Suppressor macrophage treated with lipopolysaccharide for 1 hour (primary cell): ENCODE data around the gene XIRP2.

Experiments
- DNase-seq, 3 donors: peaks; one replicate each; pipeline ENCODE4 v3.0.0-alpha.2; 2020 to 2022

The XIRP2 gene

GRCh38 chr2:167140767-167141166, 252.5 kb downstream of the XIRP2 start:
- no peak for DNase-seq

DNA sequence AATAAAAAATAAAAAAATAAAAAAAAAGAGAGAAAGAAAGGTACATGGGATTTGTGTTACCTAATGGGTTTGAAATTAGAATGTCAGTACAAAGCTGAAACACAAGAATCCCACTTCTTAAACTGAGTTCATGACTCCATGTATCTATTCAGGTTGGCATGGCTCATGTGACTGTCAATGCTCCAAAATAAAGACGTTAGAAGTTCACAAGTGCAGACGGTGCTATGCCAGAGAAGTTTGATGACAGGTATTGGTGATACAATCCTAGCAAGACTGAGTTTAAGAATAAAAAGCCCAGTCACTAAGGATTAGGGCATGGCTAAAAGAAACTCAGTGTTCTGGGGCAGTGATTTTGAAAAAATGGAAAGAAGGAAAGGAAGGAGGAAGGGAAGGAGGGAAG, 254.3 kb downstream of the XIRP2 start:
- DNase-seq: no peak

- no peak for DNase-seq
Observed at GRCh38 chr2:167144179-167144898, 256.1 kb downstream of the XIRP2 start.

DNA sequence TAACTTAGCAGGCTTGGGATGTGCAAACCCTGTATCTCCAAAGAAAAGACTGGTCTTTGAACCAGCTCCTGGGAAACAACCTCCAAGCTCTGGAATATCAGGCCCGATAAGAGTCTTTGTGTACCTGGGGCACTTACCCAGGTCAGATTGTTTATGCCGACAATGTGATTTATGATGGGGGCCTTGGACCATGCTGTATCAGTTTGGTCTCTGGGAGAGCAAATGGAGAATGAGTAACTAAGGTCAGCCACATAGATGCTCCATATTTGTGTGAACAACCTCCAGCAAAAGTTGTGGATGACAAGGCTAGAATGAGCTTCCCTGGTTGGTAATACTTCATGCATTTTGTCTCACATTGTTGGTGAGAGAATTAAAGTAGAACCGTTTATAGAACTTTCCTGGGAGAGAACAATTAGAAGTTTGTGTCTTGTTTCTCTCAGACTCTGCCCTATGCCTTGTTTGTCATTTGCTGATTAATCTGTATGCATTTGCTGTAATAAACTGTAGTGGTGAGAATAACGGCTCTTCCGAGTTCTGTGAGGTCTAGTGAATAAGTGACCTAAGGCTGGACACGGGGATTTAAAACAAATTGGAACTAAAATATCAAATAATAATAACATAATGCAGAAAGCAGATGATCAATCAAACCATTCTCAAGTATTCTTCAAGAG, 259.1 kb downstream of the XIRP2 start:
- DNase-seq: peak in 1 of 3 donors; percentile 11

DNA sequence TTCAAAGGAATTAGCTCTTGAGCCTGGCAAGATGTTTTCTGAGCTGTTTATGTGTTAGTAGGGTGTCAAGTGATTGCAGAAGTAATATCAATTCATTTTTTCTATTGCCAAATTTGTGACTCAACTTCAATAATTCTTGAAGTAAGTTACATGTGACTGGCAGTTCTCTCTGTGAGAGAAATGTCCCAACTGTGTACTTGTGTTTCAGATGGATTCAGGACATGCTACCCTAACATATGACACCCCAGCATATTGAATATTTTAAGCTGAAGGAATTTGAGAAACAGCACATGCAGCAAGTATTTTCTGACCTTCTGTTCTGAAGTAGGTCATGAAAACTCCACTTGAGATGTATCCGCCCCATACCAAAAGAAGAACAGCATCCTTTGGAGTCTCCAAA, 263.6 kb downstream of the XIRP2 start:
- no peak for DNase-seq

GRCh38 chr2:167157523-167157922, 269.2 kb downstream of the XIRP2 start:
- DNase-seq: no peak

- DNase-seq: no peak
Observed at GRCh38 chr2:167177196-167177595, 288.9 kb downstream of the XIRP2 start.

DNA sequence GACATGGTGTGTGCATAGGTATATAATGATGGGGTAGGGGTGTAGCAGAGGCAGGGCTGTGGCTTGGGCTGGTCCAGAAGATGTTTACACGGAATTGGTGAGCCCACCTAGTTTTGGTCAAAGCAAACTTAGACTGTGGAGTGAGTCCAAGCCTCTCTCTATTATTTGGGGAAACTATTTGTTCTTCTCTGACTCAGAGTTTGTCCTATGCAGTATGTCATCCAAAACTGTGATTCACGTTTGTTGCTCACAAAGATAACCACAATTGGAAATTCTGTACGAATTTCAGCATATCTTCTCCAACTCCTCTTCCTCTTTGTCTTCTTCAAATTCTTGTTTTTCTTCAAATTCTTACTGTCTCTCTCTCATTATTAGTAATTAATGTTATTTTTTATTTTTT, 292.9 kb downstream of the XIRP2 start:
- peak in 1 of 3 donors; percentile 6 for DNase-seq

- no peak for DNase-seq
Observed at GRCh38 chr2:167181688-167182087, 293.4 kb downstream of the XIRP2 start.

DNA sequence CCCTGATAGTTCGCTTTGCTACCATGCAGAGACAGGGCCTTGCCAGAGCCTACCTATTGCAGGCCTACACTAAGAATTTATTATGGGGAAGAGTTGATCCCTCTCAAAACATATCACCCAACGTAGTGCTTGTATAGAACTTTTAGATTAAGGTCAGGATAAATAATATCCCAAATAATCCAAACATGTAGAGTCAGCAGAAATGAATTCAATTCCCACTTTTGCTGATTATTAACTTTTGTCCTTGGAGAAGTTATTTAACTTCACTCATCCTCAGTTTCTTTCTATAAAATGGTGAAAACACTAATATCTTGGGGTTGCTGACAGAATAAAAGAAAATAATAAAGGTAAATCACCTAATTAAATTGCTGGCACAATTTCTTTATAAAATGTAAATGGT, 294.1 kb downstream of the XIRP2 start:
- DNase-seq: no peak

DNA sequence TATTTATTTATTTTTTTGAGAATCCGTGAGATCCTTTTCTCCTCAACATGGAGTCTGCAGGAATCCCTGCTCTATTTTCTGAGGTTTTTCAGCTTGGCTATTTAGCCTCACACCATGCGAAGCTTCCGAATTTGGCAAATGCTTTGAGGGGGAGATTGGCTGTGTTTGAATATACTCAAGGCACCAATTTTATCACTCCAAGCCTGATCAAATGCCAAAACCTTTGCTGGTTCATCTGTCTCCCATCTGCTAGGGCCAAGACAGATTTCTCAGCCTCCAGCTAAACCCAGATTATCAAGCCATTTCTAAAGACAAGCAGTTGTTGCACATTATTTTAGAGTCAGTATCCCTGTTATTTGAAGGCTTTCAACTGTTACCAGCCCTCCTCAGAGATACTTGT, 295.7 kb downstream of the XIRP2 start:
- DNase-seq: no peak

DNA sequence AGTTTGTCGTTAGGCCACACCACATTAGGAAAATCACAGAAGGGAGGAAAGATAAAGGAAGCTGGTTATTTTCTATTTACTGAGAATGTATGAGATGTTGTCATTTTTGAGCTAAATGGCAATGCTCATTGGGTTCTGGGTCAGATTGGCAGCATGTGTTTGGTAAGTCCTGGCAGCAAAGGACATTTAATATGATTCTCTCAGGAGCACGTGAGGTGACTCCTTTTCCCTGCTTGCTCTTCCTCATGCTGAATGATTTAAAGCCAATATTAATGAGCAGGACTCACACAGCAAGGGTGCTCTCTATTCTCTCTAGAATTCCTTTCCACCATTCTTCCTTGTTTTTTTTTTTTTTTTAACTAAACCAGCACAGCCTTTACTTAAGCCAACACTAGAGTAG, 298.2 kb downstream of the XIRP2 start:
- no peak for DNase-seq

GRCh38 chr2:167187049-167187727, 298.9 kb downstream of the XIRP2 start:
- DNase-seq: no peak

- no peak for DNase-seq
Observed at GRCh38 chr2:167187978-167188967, 300.0 kb downstream of the XIRP2 start.

DNA sequence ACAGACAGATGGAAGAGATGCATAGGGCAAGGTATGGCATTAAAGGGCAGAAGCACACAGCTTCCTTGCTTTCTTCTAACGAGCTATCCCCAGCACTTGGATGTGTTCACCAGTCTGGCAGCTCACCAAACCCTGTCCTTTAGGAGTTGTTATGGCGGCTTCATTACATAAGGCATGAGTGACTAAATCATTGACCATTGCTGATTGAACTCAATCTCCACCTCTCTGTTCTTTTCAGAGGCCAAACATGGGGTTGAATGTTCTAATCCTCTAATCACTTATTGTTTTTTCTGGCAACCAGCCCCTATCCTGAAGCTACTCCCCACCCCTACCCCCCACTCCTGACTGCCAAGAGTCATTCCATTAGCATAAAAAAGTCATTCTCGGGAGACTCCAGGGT, 301.8 kb downstream of the XIRP2 start:
- no peak for DNase-seq

DNA sequence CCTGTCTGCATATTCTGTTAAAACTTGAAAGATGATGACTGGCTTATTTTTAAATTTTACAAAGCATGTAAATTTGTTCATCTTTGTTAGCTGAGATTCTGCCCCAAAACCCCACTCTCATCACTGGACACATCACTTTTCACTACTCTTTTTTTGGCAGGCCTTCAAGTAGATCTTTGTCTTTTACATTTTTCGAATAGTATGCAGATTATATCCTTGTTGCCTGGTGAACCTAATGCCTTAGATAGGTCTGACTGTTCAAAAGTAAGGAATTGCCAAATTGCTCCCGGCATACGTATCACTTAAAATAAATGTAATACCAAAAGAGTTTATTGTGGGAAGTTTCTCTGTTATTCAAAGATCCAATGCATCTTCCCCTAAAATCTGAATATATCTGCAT, 303.3 kb downstream of the XIRP2 start:
- no peak for DNase-seq

- DNase-seq: no peak
Observed at GRCh38 chr2:167192833-167193232, 304.6 kb downstream of the XIRP2 start.

DNA sequence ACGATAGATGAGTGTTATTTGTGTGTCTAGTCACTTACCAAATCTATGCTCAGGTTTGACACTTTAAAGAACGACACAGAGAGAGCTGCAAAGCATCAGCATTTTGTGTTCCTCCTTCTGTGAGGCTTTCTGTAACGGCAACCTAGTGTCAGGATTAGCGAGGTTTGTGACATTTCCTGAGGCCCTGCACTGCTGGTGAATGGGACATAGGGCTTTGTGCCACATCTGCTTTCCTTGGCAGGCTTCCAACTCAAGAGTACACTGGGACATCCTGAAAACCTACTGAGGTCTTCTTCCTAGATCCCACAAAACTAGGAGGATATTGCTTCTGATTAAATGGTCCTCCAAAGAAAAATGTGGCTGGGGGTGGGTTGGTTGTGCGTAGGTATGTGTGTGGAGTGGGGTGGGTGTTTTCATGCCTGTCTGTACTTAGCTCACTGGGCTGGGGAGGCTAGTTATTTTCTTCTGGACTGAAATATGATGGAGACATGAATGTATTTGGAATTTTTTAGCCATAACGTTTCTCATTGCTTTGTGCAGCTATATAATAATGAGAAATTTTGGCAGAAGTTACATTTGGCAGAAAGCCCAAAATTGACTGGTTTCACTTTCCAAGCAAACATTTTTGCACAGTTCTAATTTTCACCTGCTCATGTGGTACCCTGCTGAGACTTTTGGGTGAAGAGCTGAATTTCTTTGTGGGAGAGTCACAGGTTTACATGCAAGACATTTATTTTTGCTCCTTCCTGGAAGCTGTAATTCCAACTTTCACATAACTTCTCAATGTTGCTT, 308.4 kb downstream of the XIRP2 start:
- peak; percentile 42 to 51 (median 45) for DNase-seq

- peak in 2 of 3 donors; percentile 7 to 52 for DNase-seq
Observed at GRCh38 chr2:167198009-167198408, 309.7 kb downstream of the XIRP2 start.

DNA sequence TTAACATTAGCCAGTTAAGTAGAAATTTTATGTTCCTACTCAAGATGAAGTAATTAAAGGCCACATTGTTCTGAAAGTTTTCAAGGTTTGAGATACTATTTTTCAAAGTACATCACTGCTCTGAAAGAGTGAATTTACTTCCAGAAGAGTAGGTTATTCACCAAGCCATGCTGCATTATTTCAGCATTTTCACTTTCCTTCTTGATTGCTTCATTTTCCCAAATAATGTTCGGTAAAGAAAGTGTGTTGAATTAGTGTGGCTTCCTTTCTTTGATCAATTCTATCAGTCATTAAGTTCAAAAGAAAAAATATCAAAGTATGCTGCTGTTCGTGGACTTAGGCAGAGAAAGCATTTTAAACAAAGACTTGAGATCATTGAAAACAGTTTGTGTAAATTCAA, 310.3 kb downstream of the XIRP2 start:
- DNase-seq: peak; percentile 10 to 57 (median 53)

GRCh38 chr2:167200019-167200418, 311.7 kb downstream of the XIRP2 start:
- DNase-seq: no peak

GRCh38 chr2:167209784-167210183, 321.5 kb downstream of the XIRP2 start:
- no peak for DNase-seq
